ENCODE results near the gene ARHGAP25. TPM values are rescaled to one million over a fixed set of nuclear protein-coding genes. Genes with fewer than 3 reads are reported as not detected.

Gene ARHGAP25
- total RNA-seq, 1 experiment from 2014 or later: 6.2 TPM

DNA sequence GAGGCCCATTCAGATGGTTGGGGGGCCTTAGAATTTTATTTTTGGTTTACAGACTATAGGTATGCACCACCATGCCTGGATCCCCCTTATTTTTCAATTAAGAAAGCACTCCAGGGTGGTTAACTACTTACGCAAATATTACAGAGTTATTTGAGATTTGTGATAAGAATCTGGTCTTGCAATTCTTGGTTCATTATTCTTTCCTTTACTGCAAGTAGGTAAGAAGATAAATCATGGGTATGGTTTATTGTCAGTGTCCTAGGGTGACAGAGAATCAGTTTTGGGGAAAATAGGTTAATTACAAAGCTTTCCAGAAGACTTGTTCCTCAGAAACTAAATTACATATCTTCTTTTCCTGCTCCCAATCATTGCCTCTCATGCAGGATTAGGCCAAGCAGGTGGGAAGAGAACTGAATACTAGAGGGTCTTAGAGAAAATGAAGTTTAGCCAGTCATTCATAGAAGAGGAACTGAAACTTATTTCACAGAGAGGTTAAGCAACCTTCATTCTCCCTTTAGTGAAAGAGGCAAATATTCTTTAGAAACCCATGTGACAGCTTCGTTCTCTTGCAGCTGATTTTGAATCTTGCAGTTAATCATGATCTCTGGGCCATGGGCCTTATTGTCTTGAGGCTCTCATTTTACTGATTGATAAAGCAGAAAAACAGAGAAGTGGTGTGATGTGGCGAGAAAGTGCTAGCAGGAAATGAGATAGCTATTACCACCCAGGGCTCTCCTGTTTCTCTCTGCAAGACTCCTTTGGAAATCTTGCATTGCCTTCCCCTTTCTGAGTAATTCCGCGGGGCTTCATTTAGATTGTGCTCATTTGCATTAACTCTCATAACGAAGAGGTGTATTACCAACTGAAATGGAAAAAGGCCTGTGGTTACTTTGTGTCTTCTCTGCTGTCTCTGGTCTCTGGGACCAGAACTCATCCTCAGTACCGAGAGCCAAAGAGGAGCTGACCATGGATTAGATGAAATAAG, 44.8 kb upstream of the ARHGAP25 start:
- Histone ChIP-seq H3K27me3 (replicated peaks; ENCODE audit: insufficient read depth, low read depth, low read length, poor library complexity) (no peaks in the 10 kb centered on the region), H3K4me1 (ENCODE audit: insufficient read depth, low read length, poor library complexity, severe bottlenecking) (peaks cover 47% of the 10 kb centered on the region), H3K9me3 (ENCODE audit: low read depth, low read length, poor library complexity, severe bottlenecking) (no peaks in the 10 kb centered on the region), H3K27ac (ENCODE audit: low read depth, low read length, poor library complexity, severe bottlenecking) (peak overlapping the region; percentile 54), H3K36me3 (ENCODE audit: insufficient read depth, low read length, poor library complexity, severe bottlenecking) (no peaks in the 10 kb centered on the region), H3K4me3 (ENCODE audit: low read depth, low read length, poor library complexity, severe bottlenecking) (no peak overlapping the region)
- ChIA-PET CTCF (interaction anchor here (1.2 kb wide), 1 partner anchor 227 kb away, joined by 3 read pairs; no protein-coding TSS in a partner anchor), POLR2A (ENCODE audit: low non-redundant PET) (interaction anchor here (0.7 kb wide), 1 partner anchor 94 kb away, joined by 3 read pairs; no protein-coding TSS in a partner anchor)
- TF ChIP-seq, protein P1, sequence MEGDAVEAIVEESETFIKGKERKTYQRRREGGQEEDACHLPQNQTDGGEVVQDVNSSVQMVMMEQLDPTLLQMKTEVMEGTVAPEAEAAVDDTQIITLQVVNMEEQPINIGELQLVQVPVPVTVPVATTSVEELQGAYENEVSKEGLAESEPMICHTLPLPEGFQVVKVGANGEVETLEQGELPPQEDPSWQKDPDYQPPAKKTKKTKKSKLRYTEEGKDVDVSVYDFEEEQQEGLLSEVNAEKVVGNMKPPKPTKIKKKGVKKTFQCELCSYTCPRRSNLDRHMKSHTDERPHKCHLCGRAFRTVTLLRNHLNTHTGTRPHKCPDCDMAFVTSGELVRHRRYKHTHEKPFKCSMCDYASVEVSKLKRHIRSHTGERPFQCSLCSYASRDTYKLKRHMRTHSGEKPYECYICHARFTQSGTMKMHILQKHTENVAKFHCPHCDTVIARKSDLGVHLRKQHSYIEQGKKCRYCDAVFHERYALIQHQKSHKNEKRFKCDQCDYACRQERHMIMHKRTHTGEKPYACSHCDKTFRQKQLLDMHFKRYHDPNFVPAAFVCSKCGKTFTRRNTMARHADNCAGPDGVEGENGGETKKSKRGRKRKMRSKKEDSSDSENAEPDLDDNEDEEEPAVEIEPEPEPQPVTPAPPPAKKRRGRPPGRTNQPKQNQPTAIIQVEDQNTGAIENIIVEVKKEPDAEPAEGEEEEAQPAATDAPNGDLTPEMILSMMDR (conservative IDR thresholded peaks at IDR 0.05; ENCODE audit: low read depth, low read length): no peak
- DNase-seq (ENCODE audit: low spot score): peak; percentile 90
- intact Hi-C loops (cut with micrococcal nuclease; ENCODE audit: unreplicated experiment): no loop called here
- BruUV-seq (replicated peaks): no TSS peak

DNA sequence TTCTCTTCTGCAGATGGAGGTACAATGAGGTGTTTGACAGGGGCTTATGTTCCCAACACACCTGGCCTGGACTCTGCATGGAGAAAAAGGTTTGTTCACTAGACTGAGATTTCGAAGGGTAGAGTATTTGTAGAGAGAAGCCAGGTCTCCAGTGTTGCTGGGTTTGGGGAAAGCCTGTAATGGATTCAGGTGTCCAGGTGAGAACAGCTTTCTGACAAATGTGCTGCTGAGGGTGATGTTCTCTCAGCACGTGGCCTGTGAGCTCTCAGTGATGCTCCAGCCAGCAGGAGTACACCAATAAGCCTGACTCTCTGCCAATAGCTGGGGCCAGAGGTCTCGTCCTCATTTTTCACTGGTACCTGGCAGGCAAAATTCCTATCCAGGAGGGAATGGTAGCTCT, 43.8 kb upstream of the ARHGAP25 start:
- Histone ChIP-seq H3K27me3 (replicated peaks; ENCODE audit: insufficient read depth, low read depth, low read length, poor library complexity) (no peaks in the 10 kb centered on the region), H3K4me3 (ENCODE audit: low read depth, low read length, poor library complexity, severe bottlenecking) (no peak overlapping the region), H3K36me3 (ENCODE audit: insufficient read depth, low read length, poor library complexity, severe bottlenecking) (no peaks in the 10 kb centered on the region), H3K4me1 (ENCODE audit: insufficient read depth, low read length, poor library complexity, severe bottlenecking) (peaks cover 47% of the 10 kb centered on the region), H3K9me3 (ENCODE audit: low read depth, low read length, poor library complexity, severe bottlenecking) (no peaks in the 10 kb centered on the region), H3K27ac (ENCODE audit: low read depth, low read length, poor library complexity, severe bottlenecking) (no peak overlapping the region)
- intact Hi-C loops (cut with micrococcal nuclease; ENCODE audit: unreplicated experiment): no loop called here
- ChIA-PET POLR2A (ENCODE audit: low non-redundant PET) (interaction anchor here (0.7 kb wide), 1 partner anchor 95 kb away, joined by 3 read pairs; no protein-coding TSS in a partner anchor), CTCF (interaction anchor here (1.2 kb wide), 1 partner anchor 228 kb away, joined by 3 read pairs; no protein-coding TSS in a partner anchor)
- BruUV-seq (replicated peaks): no TSS peak
- no peak for DNase-seq (ENCODE audit: low spot score)
- TF ChIP-seq, protein P1 (conservative IDR thresholded peaks at IDR 0.05; ENCODE audit: low read depth, low read length): no peak
- no peak for TF ChIP-seq EZH2 (IDR thresholded peaks at IDR 0.05; ENCODE audit: borderline replicate concordance, low read depth, low read length, poor library complexity, severe bottlenecking)

DNA sequence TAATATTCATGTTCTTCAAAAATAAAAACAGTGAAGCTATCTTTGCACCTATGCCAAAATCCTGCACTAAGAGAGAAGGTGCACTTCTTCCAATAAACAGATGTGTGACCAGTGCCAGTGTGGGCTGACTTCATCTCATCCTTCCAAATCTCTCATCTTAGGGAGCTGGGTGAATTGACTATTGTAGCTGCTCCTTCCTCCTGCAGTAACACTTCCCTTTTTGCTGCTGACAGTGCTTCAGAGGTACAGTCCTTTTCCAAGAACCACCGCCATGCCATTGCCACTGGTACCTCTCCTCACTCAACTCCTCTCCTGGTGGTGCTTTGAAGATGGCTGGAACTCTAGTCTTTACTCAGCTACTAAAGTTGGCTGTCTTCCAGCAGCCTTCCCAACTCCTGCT, 42.1 kb upstream of the ARHGAP25 start:
- no peak for DNase-seq (ENCODE audit: low spot score)
- Histone ChIP-seq H3K36me3 (ENCODE audit: insufficient read depth, low read length, poor library complexity, severe bottlenecking) (no peaks in the 10 kb centered on the region), H3K4me3 (ENCODE audit: low read depth, low read length, poor library complexity, severe bottlenecking) (no peak overlapping the region), H3K9me3 (ENCODE audit: low read depth, low read length, poor library complexity, severe bottlenecking) (peaks cover 14% of the 10 kb centered on the region), H3K4me1 (ENCODE audit: insufficient read depth, low read length, poor library complexity, severe bottlenecking) (peaks cover 47% of the 10 kb centered on the region), H3K27ac (ENCODE audit: low read depth, low read length, poor library complexity, severe bottlenecking) (no peak overlapping the region), H3K27me3 (replicated peaks; ENCODE audit: insufficient read depth, low read depth, low read length, poor library complexity) (no peaks in the 10 kb centered on the region)
- POLR2A ChIA-PET (ENCODE audit: low non-redundant PET): no interaction called here
- intact Hi-C loops (cut with micrococcal nuclease; ENCODE audit: unreplicated experiment): no loop called here
- BruUV-seq (replicated peaks): no TSS peak
- CTCF ChIA-PET: interaction anchor here (1.1 kb wide), 1 partner anchor 17 kb away, joined by 3 read pairs; no protein-coding TSS in a partner anchor
- no peak for TF ChIP-seq EZH2 (IDR thresholded peaks at IDR 0.05; ENCODE audit: borderline replicate concordance, low read depth, low read length, poor library complexity, severe bottlenecking)
- TF ChIP-seq, protein P1 (conservative IDR thresholded peaks at IDR 0.05; ENCODE audit: low read depth, low read length): no peak

Measured in A673 (cell line).